ENCODE data around the gene GPS1. TPM values are rescaled to one million over a fixed set of nuclear protein-coding genes. Genes with fewer than 3 reads are reported as not detected.
"Not testable (repeated sequence)": the region's sequence is repeated elsewhere in the genome, so short reads cannot be mapped to it uniquely, and the experiment has no call there.

GPS1 gene
- total RNA-seq, 2 donors from 2014 or later = 60.3 to 77.1 TPM

GRCh38 chr17:82034371-82035011 is 17.2 kb upstream of the GPS1 start:
- no peaks in the 10 kb centered on the region for H3K9me3 Mint-ChIP-seq
- no peak for DNase-seq (ENCODE audit: low spot score in 2 of 2)
- no peaks in the 10 kb centered on the region for H3K36me3 Mint-ChIP-seq
- no peak for ATAC-seq
- no peak overlapping the region for H3K27ac Mint-ChIP-seq

DNA sequence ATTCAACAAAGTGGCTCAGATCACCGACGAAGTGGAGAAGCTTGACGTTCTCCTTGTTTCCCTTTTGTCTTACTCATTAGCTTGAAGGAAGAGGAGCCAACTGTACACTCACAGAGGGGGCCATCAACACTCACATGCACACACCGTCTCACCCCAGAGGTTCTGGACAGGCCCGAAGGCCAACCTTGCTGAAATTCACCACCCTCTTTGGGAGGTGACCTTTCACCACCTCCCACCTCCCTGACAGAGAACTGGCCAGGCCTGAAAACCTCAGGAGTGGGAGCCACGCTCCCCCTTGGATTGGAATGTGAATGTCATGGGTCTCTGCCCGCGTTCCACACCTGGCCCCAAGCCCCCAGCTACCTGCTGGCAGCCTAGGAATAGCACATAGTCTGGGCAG is 16.2 kb upstream of the GPS1 start:
- ATAC-seq (no peak), DNase-seq (ENCODE audit: low spot score in 2 of 2) (no peak)
- Mint-ChIP-seq H3K27ac (no peak overlapping the region), H3K9me3 (no peaks in the 10 kb centered on the region), H3K36me3 (no peaks in the 10 kb centered on the region)

DNA sequence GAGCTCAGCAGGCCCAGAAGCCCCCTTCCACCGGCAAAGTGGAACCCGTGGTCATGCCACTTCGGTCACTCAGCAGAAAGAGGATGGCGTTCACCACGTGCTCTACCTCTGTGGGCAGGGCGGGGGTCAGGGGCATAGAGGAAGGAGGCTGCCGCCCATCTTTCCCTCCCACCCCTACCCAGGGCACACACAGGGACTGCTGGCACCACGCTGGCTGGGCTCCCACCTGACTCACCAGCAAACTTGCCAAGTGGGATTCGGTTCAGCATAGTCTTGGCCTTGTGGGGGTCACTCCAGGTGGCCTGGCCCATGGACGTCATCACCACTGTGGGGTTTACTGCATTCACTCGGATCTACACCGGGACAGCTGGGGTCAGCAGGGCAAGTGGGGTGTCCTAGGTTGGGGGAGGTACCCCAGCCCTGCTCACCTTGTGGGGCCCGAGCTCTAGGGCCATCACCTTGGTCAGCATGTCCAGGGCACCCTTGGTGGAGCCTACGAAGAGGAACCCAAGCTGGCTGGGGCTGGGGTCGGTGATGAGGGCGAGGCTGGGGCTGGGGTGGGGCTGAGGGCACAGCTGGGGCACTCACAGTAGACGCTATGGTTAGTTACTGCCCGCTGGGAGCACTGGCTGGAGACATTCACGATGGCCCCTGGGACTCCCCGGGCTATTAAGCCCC is 15.6 kb upstream of the GPS1 start:
- DNase-seq (ENCODE audit: low spot score in 2 of 2) (no peak), ATAC-seq (no peak)
- no peak overlapping the region for H3K27ac Mint-ChIP-seq
- no peaks in the 10 kb centered on the region for H3K36me3 Mint-ChIP-seq
- H3K9me3 Mint-ChIP-seq = no peaks in the 10 kb centered on the region

DNA sequence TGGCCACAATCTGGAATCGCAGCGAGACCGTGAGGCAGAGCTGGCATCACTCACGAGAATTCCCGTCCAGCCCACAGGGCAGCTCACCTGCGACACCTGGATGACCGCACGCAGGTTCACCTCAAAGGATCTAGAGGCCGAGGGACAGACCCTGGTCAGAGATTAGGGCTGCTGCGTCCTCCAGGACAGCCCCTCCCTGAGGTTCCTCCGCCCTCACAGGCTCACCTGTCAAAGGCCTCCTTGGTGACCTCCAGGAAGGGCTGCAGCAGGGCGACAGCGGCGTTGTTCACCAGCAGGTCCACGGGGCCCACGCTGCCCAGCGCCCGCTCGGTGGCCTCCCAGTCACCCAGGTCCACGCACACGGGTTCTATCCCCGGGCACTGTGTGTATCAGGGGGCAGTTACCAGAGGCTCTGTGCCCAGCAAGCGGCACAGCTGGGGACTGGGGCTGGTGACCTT is 15.0 kb upstream of the GPS1 start:
- ATAC-seq = no peak
- peak overlapping the region in 1 of 2 donors; percentile 50 for H3K27ac Mint-ChIP-seq

DNA sequence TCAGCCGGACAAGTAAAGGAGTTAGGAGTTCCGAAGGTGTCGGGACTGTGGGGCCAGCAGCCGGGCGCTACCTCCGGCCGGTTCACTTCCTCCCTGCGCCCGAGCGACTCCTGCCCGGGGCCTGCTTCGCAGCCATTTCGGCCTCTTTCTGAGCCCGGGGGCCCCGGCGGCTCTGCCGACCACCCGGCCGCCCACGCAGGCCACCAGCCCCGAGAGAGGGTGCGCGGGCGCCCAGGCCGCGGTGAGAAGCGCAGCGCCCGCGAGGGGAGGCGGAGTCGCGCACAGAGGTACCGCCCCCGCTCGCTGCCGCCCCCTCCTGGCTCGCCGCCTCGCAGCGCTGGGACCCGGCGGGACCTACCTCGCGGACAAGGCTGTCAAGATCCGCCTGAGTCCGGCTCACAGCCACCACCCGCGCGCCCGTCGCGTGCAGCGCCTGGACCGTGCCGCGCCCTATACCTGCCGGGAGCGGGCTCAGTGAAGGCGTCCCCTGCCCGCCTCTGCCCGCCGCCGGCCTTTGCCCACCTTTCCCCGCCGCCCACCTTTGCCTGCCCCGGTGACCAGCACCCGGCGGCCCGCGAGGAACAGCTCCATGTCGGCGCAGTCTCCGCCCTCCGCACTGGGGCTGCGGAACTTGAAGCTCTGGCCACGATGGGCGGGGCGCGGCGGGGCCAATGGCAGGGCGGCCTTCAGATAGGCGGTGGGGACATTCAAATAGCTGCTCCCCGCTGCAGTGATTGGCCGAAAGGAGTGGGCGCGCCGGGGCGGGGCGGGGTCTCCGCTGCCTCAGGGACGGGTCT is 14.4 kb upstream of the GPS1 start, which contains the start of gene DCXR:
TSS of gene DCXR (minus strand) at position 606 of the 797 bp plus-strand sequence. CDS start at position 591, 15 bp downstream.
- DNase-seq (ENCODE audit: low spot score in 2 of 2) (peak; percentile 97 to 98), ATAC-seq (peak; percentile 96)
- Mint-ChIP-seq H3K27ac (peak within 1 kb of the TSS; percentile 63 to 71), H3K36me3 (no peaks in the 10 kb centered on the region), H3K9me3 (no peaks in the 10 kb centered on the region)

More for the DNA sequence above, 15.0 kb upstream of the GPS1 start:
- Mint-ChIP-seq H3K9me3 (no peaks in the 10 kb centered on the region), H3K36me3 (no peaks in the 10 kb centered on the region)
- no peak for DNase-seq (ENCODE audit: low spot score in 2 of 2)

- peak overlapping the region in 1 of 2 donors; percentile 71 for H3K27ac Mint-ChIP-seq
- no peaks in the 10 kb centered on the region for H3K36me3 Mint-ChIP-seq
- DNase-seq (ENCODE audit: low spot score in 2 of 2) (no peak), ATAC-seq (no peak)
- no peaks in the 10 kb centered on the region for H3K9me3 Mint-ChIP-seq
Measured at GRCh38 chr17:82037889-82038195, 13.9 kb upstream of the GPS1 start.

GRCh38 chr17:82038796-82039409 is 12.8 kb upstream of the GPS1 start:
- not testable (repeated sequence) for H3K9me3 Mint-ChIP-seq; ATAC-seq; H3K27ac Mint-ChIP-seq; DNase-seq (ENCODE audit: low spot score in 2 of 2); H3K36me3 Mint-ChIP-seq

DNA sequence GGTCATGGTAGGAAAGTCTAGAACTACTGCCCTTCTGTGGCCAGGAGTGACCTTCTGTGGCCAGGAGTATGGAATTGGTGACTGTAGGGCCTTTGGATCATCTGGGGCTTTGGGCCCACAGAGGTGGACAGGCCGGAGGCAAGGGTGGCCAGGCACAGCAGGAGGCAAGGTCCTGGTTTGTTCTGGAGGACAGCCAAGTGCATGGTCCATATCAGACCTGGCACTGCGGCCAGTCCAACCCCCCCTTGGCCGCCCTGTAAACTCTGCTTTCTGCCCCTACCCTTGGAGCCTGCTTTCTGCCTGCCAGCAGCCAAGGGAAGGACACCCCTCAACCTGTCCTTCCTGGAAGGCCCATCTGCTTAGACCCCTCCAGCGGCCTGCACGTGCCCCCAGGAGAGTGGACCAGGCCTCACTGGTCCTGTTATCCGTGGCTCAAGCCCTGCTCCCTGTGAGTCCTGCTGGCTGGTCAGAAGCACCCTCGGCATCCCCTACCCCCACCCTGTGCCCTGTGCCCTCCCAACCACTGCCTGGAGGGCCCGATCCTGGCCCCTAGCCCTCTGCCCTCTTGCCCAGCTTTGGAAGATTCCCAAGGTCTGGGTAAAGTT is 11.9 kb upstream of the GPS1 start:
- ATAC-seq = no peak
- Mint-ChIP-seq H3K36me3 (no peaks in the 10 kb centered on the region), H3K9me3 (no peaks in the 10 kb centered on the region), H3K27ac (no peak overlapping the region)
- DNase-seq (ENCODE audit: low spot score in 2 of 2) = no peak

- Mint-ChIP-seq H3K27ac (no peak overlapping the region), H3K9me3 (no peaks in the 10 kb centered on the region), H3K36me3 (no peaks in the 10 kb centered on the region)
- ATAC-seq (no peak), DNase-seq (ENCODE audit: low spot score in 2 of 2) (no peak)
Measured at GRCh38 chr17:82041144-82041814, 10.4 kb upstream of the GPS1 start.

DNA sequence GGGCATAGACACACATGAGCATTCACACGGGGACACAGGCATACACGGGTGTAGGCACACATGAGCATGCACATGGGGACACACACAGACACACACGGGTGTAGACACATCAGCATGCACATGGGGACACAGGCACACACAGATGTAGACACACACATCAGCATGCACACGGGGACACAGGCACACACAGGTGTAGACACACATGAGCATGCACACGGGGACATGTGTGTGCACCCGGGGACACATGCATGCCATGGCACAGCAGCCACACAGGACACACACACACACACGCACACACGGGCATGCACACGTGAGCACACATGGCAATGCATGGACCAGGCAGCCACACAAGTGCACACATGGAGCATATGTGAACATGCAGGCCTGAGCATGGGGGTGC is 9.0 kb upstream of the GPS1 start:
- H3K36me3 Mint-ChIP-seq = no peaks in the 10 kb centered on the region
- ATAC-seq (no peak), DNase-seq (ENCODE audit: low spot score in 2 of 2) (no peak)
- H3K27ac Mint-ChIP-seq = no peak overlapping the region
- H3K9me3 Mint-ChIP-seq = no peaks in the 10 kb centered on the region

DNA sequence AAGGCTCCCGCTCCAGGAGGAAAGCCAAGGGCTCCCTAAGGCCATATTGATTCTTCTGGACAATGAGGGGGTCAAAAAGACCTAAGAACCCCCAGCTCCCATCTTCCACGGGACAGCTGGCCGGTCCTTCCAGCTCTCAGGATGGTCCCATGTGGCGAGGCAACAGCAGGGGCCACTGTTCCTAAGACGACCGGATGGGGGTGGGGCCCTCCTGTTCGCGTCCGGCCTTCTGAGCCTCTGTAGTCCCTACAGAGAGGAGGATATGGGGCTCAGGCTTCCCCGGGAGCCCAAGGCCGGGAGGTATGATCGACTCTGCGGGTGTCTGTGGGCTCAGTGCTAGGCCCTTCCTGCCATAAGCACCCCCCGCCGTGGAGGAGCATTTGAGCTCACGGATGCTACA is 8.2 kb upstream of the GPS1 start:
- no peaks in the 10 kb centered on the region for H3K36me3 Mint-ChIP-seq
- ATAC-seq = no peak
- DNase-seq (ENCODE audit: low spot score in 2 of 2) = no peak
- H3K27ac Mint-ChIP-seq = no peak overlapping the region
- H3K9me3 Mint-ChIP-seq = no peaks in the 10 kb centered on the region

DNA sequence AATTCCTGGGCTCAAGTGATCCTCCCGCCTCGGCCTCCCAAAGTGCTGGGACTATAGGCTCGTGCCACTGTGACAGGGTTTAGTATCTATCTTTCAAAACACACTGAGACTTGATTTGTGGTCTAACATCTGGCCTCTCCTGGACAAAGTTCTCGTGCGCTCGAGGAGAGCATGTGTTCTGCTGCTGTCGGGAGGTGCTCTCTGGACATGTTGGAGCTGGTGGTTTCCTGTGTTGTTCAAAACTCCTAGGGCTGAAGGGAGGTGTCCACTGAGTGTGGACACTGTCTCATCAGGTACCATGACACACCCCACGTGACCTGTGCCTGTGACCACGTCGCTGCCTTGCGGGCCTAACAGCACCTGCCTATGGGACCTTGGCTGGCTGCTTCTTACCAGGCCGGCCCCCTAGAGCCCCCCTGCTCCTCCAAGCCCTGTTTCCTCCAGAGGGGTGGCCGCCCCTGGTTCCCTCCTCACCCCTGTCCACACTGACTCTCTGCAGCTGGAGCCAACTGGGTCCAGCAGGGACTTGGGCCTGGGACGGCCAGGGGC is 5.7 kb upstream of the GPS1 start:
- no peaks in the 10 kb centered on the region for H3K36me3 Mint-ChIP-seq
- no peak for DNase-seq (ENCODE audit: low spot score in 2 of 2)
- no peaks in the 10 kb centered on the region for H3K9me3 Mint-ChIP-seq
- no peak for ATAC-seq
- no peak overlapping the region for H3K27ac Mint-ChIP-seq

DNA sequence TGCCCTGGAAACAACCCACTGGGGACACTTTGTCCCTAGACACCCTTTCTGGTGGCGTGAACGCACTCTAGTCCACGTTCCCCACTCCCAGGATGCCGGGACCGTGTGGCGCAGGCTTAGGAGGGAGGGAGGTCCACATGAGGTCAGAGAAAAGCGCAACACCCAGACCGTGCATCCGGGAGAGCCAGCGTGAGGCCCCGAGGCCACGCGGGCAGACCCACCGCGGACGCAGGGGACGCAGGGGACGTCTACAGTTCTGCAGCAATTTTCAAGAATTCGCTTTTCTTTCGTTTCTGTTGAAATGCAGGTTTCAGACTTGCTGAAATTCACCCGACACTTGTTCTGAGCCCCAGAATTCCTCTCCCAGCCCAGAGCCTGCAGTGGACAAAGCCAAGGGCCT is 4.8 kb upstream of the GPS1 start:
- H3K36me3 Mint-ChIP-seq = no peaks in the 10 kb centered on the region
- no peak overlapping the region for H3K27ac Mint-ChIP-seq
- no peaks in the 10 kb centered on the region for H3K9me3 Mint-ChIP-seq
- DNase-seq (ENCODE audit: low spot score in 2 of 2) (no peak), ATAC-seq (no peak)

DNA sequence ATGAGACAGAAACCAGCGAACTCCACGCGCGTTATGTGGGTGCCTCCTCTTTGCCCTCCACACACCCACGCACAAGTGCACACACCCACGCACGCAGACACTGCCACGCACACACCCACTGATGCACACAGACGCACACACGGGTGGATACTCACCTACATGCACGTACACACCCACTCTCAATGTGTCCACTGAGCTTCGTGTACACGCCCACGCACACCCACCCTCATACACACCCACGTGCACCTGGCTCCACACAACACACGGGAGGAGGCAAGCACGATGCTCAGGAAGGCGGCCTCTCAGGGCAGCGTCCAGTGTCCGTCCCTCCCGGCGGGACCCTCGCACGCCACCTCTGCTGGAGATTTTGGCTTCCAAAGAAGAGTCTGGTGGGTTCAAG is 4.3 kb upstream of the GPS1 start:
- no peak for ATAC-seq
- no peak for DNase-seq (ENCODE audit: low spot score in 2 of 2)
- H3K27ac Mint-ChIP-seq = no peak overlapping the region
- no peaks in the 10 kb centered on the region for H3K9me3 Mint-ChIP-seq
- no peaks in the 10 kb centered on the region for H3K36me3 Mint-ChIP-seq

DNA sequence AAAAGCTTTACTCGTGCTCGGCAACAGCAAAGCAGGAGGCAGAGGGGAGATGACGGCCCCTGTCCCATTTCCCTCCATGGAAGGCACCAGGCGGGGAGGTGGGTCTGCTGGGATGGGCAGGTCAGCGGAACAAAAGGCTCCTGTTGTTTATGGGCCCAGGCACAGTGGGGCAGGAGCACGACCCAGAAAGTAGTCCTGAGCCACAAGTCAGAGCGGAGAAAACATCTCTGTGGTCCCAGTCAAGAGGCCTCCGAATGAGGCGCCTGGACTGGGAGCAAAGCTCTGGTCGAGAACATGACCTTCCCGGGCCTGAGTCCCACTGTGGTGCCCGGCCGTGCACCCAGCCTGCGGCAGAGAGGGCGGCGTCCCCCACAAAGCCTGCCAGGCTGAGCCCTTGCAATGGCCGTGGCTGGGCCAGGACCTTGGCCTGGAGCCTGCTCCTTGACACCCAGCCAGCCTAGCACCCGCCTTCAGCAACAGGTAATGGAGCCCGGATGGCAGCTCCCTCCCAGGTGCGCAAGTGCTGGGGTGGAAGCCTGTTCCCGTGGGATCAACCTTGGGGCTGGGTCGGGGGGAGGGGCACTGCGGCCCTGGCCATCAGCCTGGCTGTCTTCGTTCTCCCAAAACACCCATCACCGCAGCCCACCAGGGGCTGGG is 3.7 kb upstream of the GPS1 start:
- no peaks in the 10 kb centered on the region for H3K9me3 Mint-ChIP-seq
- H3K36me3 Mint-ChIP-seq = no peaks in the 10 kb centered on the region
- ATAC-seq = no peak
- DNase-seq (ENCODE audit: low spot score in 2 of 2) = no peak
- H3K27ac Mint-ChIP-seq = no peak overlapping the region

DNA sequence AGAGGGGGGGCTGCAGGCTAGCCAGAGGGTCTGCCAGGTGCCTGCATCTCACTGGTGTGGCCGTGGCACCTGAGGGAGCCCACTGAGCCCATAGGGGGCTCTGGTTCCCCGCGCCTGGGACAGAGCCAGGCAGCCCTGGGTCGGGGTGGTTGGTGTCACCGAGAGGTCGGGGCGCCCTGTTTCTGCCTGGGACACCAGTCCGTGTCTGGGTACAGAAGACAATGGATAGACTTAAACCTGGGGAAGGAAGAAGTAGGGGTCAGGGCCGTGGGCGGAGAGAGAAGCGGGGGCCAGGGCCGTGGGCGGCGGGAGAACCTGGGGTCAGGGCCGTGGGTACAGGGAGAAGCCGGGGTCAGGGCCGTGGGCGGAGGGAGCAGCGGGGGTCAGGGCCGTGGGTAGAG is 3.1 kb upstream of the GPS1 start:
- DNase-seq (ENCODE audit: low spot score in 2 of 2) (no peak), ATAC-seq (no peak)
- peak overlapping the region in 1 of 2 donors; percentile 29 for H3K27ac Mint-ChIP-seq
- H3K9me3 Mint-ChIP-seq = no peaks in the 10 kb centered on the region
- H3K36me3 Mint-ChIP-seq = no peaks in the 10 kb centered on the region
